Measurements from ENCODE around the gene FNDC3B. TPM values are rescaled to one million over a fixed set of nuclear protein-coding genes. Genes with fewer than 3 reads are reported as not detected.

Gene FNDC3B
- total and polyA plus RNA-seq, 9 of the 15 experiments (the other 6 are each of a cell fraction or from before 2014, with no cell fraction given), result 7.0 to 35.8 (median 16.2) TPM

GRCh38 chr3:172396400-172396799, 357.0 kb downstream of the FNDC3B start (continued):
- TF ChIP-seq ZNF699 (CRISPR knock-in tag; IDR thresholded peaks at IDR 0.05; ENCODE audit: insufficient replicate concordance) (no peak), FOXP1 (CRISPR knock-in tag; IDR thresholded peaks at IDR 0.05) (no peak), DMBX1 (CRISPR knock-in tag; IDR thresholded peaks at IDR 0.05; ENCODE audit: borderline replicate concordance) (no peak), SRSF3 (IDR thresholded peaks at IDR 0.05; ENCODE audit: insufficient read depth, low read length) (no peak), NFXL1 (CRISPR knock-in tag; IDR thresholded peaks at IDR 0.05) (no peak), EHMT2 (IDR thresholded peaks at IDR 0.05) (no peak), ATF7 (IDR thresholded peaks at IDR 0.05) (no peak), TGIF2 (CRISPR knock-in tag; IDR thresholded peaks at IDR 0.05) (no peak), XRCC4 (IDR thresholded peaks at IDR 0.05; ENCODE audit: extremely low read depth, insufficient read depth, insufficient read length) (no peak), GTF2A2 (tag; IDR thresholded peaks at IDR 0.05) (no peak), TAF15 (IDR thresholded peaks at IDR 0.05; ENCODE audit: low read depth, low read length) (no peak), ZNF431 (CRISPR knock-in tag; IDR thresholded peaks at IDR 0.05) (no peak)
- TF ChIP-seq, protein P1, sequence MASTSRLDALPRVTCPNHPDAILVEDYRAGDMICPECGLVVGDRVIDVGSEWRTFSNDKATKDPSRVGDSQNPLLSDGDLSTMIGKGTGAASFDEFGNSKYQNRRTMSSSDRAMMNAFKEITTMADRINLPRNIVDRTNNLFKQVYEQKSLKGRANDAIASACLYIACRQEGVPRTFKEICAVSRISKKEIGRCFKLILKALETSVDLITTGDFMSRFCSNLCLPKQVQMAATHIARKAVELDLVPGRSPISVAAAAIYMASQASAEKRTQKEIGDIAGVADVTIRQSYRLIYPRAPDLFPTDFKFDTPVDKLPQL (IDR thresholded peaks at IDR 0.05; ENCODE audit: extremely low read depth, insufficient read length), result no peak
